HG02623 (cell line): Measurements from ENCODE around the gene LTA.

Source experiments
- ATAC-seq: cut with Tn5 transposase; IDR thresholded peaks from one replicate; pipeline ENCODE4 v1.9.1; 2021; ENCODE audit warnings: moderate library complexity; ENCODE audit not compliant: unreplicated experiment

The LTA gene

GRCh38 chr6:31568537-31568961 is 3.5 kb upstream of the LTA start:
- ATAC-seq = peak; percentile 48

DNA sequence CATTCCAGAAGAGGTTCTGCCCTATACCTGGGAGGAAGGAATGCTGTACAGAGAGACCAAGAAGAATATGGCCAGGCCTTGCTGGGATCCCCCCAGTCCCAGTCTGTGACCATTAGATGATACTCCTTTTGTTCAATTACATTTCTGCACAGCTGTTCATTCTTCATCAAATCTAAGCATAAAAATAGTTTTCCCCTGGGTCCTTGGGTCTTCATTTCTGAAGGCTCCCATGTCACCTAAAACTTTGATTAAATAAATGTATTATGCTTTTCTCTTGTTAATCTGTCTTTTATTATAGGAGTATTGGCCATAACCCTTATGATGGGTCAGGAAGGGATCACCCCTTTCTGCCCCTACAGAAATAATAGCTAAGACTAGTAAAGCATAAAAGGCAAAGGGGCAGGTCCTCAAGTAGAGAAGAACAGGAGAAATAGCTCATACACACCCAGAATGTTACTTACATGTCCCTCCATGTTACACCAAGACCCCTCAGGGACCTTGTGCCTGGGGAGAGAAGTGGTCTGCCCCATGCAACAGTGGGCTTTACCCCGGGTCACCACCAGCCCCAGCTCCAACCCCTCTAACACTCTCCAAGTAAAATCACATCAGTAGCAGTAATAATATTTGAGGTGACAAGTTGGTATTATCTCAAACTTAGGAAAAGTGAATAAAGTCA is 2.1 kb upstream of the LTA start:
- no peak for ATAC-seq

- ATAC-seq = no peak
Measured at GRCh38 chr6:31573239-31574105, 1.4 kb downstream of the LTA start.

DNA sequence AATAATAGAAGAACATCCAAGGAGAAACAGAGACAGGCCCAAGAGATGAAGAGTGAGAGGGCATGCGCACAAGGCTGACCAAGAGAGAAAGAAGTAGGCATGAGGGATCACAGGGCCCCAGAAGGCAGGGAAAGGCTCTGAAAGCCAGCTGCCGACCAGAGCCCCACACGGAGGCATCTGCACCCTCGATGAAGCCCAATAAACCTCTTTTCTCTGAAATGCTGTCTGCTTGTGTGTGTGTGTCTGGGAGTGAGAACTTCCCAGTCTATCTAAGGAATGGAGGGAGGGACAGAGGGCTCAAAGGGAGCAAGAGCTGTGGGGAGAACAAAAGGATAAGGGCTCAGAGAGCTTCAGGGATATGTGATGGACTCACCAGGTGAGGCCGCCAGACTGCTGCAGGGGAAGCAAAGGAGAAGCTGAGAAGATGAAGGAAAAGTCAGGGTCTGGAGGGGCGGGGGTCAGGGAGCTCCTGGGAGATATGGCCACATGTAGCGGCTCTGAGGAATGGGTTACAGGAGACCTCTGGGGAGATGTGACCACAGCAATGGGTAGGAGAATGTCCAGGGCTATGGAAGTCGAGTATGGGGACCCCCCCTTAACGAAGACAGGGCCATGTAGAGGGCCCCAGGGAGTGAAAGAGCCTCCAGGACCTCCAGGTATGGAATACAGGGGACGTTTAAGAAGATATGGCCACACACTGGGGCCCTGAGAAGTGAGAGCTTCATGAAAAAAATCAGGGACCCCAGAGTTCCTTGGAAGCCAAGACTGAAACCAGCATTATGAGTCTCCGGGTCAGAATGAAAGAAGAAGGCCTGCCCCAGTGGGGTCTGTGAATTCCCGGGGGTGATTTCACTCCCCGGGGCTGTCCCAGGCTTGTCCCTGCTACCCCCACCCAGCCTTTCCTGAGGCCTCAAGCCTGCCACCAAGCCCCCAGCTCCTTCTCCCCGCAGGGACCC is 2.3 kb downstream of the LTA start:
- no peak for ATAC-seq

DNA sequence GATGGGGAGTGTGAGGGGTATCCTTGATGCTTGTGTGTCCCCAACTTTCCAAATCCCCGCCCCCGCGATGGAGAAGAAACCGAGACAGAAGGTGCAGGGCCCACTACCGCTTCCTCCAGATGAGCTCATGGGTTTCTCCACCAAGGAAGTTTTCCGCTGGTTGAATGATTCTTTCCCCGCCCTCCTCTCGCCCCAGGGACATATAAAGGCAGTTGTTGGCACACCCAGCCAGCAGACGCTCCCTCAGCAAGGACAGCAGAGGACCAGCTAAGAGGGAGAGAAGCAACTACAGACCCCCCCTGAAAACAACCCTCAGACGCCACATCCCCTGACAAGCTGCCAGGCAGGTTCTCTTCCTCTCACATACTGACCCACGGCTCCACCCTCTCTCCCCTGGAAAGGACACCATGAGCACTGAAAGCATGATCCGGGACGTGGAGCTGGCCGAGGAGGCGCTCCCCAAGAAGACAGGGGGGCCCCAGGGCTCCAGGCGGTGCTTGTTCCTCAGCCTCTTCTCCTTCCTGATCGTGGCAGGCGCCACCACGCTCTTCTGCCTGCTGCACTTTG is 3.3 kb downstream of the LTA start, which contains the start of gene TNF:
TNF (plus strand) TSS at position 231 of the 567 bp plus-strand sequence; CDS start at position 408, 177 bp downstream.
- no peak for ATAC-seq

DNA sequence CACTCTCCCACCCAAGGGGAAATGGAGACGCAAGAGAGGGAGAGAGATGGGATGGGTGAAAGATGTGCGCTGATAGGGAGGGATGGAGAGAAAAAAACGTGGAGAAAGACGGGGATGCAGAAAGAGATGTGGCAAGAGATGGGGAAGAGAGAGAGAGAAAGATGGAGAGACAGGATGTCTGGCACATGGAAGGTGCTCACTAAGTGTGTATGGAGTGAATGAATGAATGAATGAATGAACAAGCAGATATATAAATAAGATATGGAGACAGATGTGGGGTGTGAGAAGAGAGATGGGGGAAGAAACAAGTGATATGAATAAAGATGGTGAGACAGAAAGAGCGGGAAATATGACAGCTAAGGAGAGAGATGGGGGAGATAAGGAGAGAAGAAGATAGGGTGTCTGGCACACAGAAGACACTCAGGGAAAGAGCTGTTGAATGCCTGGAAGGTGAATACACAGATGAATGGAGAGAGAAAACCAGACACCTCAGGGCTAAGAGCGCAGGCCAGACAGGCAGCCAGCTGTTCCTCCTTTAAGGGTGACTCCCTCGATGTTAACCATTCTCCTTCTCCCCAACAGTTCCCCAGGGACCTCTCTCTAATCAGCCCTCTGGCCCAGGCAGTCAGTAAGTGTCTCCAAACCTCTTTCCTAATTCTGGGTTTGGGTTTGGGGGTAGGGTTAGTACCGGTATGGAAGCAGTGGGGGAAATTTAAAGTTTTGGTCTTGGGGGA is 4.0 kb downstream of the LTA start:
- no peak for ATAC-seq

DNA sequence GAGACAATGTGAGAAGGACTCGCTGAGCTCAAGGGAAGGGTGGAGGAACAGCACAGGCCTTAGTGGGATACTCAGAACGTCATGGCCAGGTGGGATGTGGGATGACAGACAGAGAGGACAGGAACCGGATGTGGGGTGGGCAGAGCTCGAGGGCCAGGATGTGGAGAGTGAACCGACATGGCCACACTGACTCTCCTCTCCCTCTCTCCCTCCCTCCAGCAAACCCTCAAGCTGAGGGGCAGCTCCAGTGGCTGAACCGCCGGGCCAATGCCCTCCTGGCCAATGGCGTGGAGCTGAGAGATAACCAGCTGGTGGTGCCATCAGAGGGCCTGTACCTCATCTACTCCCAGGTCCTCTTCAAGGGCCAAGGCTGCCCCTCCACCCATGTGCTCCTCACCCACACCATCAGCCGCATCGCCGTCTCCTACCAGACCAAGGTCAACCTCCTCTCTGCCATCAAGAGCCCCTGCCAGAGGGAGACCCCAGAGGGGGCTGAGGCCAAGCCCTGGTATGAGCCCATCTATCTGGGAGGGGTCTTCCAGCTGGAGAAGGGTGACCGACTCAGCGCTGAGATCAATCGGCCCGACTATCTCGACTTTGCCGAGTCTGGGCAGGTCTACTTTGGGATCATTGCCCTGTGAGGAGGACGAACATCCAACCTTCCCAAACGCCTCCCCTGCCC is 4.9 kb downstream of the LTA start:
- ATAC-seq = no peak

DNA sequence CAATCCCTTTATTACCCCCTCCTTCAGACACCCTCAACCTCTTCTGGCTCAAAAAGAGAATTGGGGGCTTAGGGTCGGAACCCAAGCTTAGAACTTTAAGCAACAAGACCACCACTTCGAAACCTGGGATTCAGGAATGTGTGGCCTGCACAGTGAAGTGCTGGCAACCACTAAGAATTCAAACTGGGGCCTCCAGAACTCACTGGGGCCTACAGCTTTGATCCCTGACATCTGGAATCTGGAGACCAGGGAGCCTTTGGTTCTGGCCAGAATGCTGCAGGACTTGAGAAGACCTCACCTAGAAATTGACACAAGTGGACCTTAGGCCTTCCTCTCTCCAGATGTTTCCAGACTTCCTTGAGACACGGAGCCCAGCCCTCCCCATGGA is 5.5 kb downstream of the LTA start:
- no peak for ATAC-seq

DNA sequence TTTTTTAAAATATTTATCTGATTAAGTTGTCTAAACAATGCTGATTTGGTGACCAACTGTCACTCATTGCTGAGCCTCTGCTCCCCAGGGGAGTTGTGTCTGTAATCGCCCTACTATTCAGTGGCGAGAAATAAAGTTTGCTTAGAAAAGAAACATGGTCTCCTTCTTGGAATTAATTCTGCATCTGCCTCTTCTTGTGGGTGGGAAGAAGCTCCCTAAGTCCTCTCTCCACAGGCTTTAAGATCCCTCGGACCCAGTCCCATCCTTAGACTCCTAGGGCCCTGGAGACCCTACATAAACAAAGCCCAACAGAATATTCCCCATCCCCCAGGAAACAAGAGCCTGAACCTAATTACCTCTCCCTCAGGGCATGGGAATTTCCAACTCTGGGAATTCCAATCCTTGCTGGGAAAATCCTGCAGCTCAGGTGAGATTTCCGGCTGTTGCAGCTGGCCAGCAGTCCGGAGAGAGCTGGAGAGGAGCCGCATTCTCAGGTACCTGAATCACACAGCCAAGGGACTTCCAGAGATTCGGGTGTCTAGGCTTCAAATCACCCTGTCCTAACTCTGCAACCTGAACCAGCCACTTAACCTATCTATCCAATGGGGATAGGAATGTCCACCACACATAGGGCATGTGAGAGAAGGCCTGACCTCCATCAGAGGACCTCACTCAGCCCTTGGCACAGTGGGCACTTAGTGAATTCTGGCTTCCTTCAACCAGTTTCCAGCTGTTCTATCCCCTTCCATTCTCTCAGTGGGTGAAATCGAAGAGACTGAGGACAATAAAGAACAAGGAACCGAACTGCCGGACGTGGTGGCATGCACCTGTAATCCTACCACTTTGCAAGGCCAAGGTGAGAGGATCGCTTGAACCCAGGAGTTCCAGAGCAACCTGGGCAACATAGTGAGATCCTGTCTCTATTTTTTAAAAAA is 6.4 kb downstream of the LTA start:
- ATAC-seq = no peak

DNA sequence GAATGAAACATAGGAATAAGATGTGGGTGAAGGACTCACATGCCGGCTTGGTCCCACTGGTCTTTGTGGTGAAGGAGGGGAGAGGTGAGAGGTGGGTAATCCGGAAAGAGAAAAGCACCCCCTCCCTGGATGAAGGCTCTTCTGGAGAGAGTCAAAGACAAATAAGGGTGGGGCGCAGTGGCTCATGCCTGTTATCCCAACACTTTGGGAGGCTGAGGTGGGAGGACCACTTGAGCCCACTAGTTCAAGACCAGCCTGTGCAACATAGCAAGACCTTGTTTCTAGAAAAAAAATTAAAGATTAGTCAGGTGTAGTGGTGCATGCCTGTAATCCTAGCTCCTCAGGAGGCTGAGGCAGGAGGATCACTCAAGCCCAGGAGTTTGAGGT is 7.0 kb downstream of the LTA start:
- no peak for ATAC-seq

DNA sequence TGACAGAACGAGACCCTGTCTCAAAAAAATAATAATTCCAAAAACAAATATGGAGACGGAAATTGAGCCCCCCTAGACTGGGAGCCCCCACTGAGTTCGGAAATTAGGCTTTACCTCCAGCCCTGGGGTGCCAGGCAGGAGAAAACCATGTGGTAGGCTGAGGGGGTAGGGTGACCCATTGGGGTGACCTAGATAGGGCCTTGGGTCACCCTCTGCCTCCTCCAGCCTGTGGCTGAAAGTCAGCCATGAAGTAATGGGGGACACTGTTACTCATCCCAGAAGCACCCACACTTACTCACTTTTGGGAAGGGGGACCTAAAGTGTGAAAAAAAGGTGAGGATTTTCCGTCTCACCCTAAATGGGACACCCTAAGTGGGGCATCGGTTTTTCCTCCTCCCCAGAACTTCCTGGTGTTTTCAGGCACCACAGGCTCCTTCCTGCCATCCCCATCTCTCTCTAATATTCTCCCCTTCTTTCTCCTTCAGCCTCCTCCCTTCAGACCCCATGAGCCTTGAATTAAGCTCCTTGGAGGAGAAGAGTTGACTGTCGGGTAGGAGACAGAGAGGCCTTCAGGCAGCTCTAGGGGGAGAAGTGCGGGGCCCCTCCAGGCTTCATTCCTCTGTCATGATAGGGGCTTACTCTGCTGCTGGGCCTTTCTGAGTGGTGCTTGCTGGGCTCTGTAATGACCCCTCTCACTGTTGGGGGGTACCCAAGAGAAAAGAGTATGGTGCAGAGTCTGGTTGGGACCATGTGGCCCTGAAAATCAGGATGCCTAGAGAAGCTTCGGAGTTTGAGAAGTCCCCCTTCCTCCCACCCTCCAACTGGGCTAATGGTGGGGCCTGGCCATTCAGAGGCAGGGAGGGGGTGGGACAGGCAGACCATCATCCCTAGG is 7.7 kb downstream of the LTA start:
- no peak for ATAC-seq

DNA sequence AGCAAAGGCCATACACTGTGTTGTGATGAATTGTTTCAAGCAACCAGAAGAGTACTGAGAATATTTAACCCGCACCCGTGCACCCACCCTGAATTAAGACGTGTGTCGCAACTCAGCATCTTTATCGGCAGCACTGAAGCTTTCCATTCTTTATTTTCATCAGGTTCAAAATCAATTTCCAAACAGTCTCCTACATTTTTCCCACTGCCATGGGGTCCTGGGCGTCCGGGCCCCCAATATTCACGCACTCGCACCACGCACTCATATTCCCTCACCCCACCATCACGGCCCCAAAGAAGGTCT is 8.3 kb downstream of the LTA start:
- ATAC-seq = no peak

- ATAC-seq = peak; percentile 49
Measured at GRCh38 chr6:31580807-31581433, 8.8 kb downstream of the LTA start.

GRCh38 chr6:31581434-31582229 is 9.5 kb downstream of the LTA start:
- no peak for ATAC-seq

DNA sequence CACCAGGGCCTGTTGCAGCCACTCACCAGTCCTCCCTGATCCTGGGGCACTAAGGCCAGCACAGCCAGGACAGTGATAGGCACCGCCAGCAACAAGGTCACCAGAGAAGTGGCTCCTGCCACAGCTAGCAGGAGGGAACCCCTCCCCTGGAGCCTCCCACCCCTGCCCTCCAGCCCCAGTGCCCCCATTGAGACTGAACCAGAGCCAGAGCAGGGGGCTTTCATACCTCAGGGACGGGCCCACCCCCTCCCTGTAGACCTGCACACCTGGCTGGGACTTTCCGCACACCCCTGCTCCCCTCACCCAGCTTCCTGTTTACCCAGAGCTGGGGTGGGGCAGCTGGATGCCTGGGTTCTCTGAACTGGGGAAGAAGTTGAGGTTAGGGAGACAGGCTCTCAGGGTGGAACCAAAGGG is 10.1 kb downstream of the LTA start, which contains the start of gene LTB:
LTB (minus strand) TSS at position 195 of the 414 bp plus-strand sequence; CDS start at position 188, 7 bp downstream.
- ATAC-seq = no peak

DNA sequence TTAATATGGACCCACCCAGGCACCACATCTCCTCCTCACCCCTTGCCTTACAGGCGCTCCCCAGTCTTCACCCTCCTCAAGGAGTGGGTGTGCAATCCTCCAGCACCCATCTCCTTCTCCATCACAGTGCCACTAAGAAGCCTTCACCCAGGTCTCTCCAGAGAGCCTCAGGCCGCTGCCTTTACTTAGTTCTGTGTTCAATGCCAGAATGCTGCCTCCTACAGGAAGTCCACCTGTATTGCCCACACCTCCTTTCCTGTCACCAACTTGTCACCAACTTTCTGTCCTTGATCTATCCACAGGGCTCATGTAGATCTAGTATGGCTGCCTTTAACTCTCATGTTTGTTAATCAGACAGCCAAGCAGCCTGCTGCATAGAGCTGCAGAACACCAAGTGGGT is 13.4 kb downstream of the LTA start:
- no peak for ATAC-seq
